GM12891 (cell line): ENCODE results near the gene MBOAT2.
"Not testable (repeated sequence)": the region's sequence is repeated elsewhere in the genome, so short reads cannot be mapped to it uniquely, and the experiment has no call there.

Experiments
- DNase-seq: peaks from one replicate; pipeline ENCODE4 v3.0.0; 2011; ENCODE audit warnings: low spot score; ENCODE audit not compliant: insufficient read length
- FAIRE-seq: peaks from 2 replicates; lab custom pipeline; 2011; peaks lifted over from hg19 to GRCh38; lab: Jason Lieb, UNC
- PAX5 ChIP-seq: IDR thresholded peaks from 2 replicates; pipeline ENCODE4 v1.6.1; 2011; ENCODE audit warnings: low read length, moderate library complexity, mild to moderate bottlenecking; ENCODE audit not compliant: insufficient read depth, severe bottlenecking
- POLR2A ChIP-seq: IDR thresholded peaks from 2 replicates; pipeline ENCODE4 v1.6.1; 2011; ENCODE audit warnings: low read depth, low read length, control low read depth
- POLR2AphosphoS5 ChIP-seq: IDR thresholded peaks from 2 replicates; pipeline ENCODE4 v1.6.1; 2011; ENCODE audit warnings: low read depth, low read length, control low read depth
- POU2F2 ChIP-seq: IDR thresholded peaks from 2 replicates; pipeline ENCODE4 v1.6.1; 2011; ENCODE audit warnings: low read depth, mild to moderate bottlenecking, control low read depth, low read length, moderate library complexity
- SPI1 ChIP-seq: IDR thresholded peaks from 2 replicates; pipeline ENCODE4 v1.6.1; 2011; ENCODE audit warnings: low read depth, low read length, control low read depth
- TAF1 ChIP-seq: IDR thresholded peaks from 2 replicates; pipeline ENCODE4 v1.6.1; 2011; ENCODE audit warnings: low read depth, low read length, control low read depth

Gene MBOAT2

GRCh38 chr2:8934338-8934737, 69.1 kb downstream of the MBOAT2 start:
- FAIRE-seq: no peak
- DNase-seq: no peak
- TF ChIP-seq POLR2A (no peak), POLR2AphosphoS5 (no peak), TAF1 (no peak), PAX5 (no peak)

GRCh38 chr2:8932702-8933101, 70.8 kb downstream of the MBOAT2 start:
- no peak for FAIRE-seq
- TF ChIP-seq TAF1: no peak
- no peak for TF ChIP-seq SPI1
- TF ChIP-seq PAX5: no peak
- no peak for TF ChIP-seq POLR2AphosphoS5
- no peak for TF ChIP-seq POLR2A
- no peak for TF ChIP-seq POU2F2
- no peak for DNase-seq

GRCh38 chr2:8930185-8930584, 73.3 kb downstream of the MBOAT2 start:
- not testable (repeated sequence) for DNase-seq, FAIRE-seq

GRCh38 chr2:8929128-8929527, 74.4 kb downstream of the MBOAT2 start:
- no peak for DNase-seq
- TF ChIP-seq POLR2A: no peak
- TF ChIP-seq POU2F2: no peak
- no peak for TF ChIP-seq SPI1
- FAIRE-seq: no peak

GRCh38 chr2:8927510-8928455, 75.7 kb downstream of the MBOAT2 start:
- TF ChIP-seq TAF1 (no peak), POLR2A (no peak), SPI1 (no peak), POLR2AphosphoS5 (no peak), POU2F2 (no peak), PAX5 (no peak)
- FAIRE-seq (no peak), DNase-seq (no peak)

- FAIRE-seq: no peak
- no peak for TF ChIP-seq POU2F2
- no peak for TF ChIP-seq POLR2A
- TF ChIP-seq PAX5: no peak
- no peak for TF ChIP-seq TAF1
- TF ChIP-seq SPI1: no peak
- TF ChIP-seq POLR2AphosphoS5: no peak
- DNase-seq: no peak
Measured at GRCh38 chr2:8926356-8926755, 77.1 kb downstream of the MBOAT2 start.

- DNase-seq (no peak), FAIRE-seq (no peak)
- TF ChIP-seq PAX5 (no peak), POLR2A (no peak), POLR2AphosphoS5 (no peak), TAF1 (no peak), SPI1 (no peak), POU2F2 (no peak)
Measured at GRCh38 chr2:8925411-8925810, 78.1 kb downstream of the MBOAT2 start.

GRCh38 chr2:8923183-8923582, 80.3 kb downstream of the MBOAT2 start:
- TF ChIP-seq POLR2A (no peak), PAX5 (no peak), POLR2AphosphoS5 (no peak), SPI1 (no peak), TAF1 (no peak), POU2F2 (no peak)
- no peak for DNase-seq
- no peak for FAIRE-seq

GRCh38 chr2:8922431-8922830, 81.1 kb downstream of the MBOAT2 start:
- TF ChIP-seq POU2F2: no peak
- TF ChIP-seq SPI1: no peak
- no peak for TF ChIP-seq POLR2AphosphoS5
- FAIRE-seq (no peak), DNase-seq (no peak)

GRCh38 chr2:8918412-8918811, 85.1 kb downstream of the MBOAT2 start:
- FAIRE-seq (no peak), DNase-seq (no peak)

More at GRCh38 chr2:8918412-8918811, 85.1 kb downstream of the MBOAT2 start:
- TF ChIP-seq POU2F2 (no peak), POLR2AphosphoS5 (no peak), TAF1 (no peak), PAX5 (no peak), POLR2A (no peak), SPI1 (no peak)
